SH-SY5Y (cell line): ENCODE results near the gene PADI4.

Experiments
- GATA2 ChIP-seq: IDR thresholded peaks from 2 replicates; pipeline ENCODE4 v1.6.1; 2011; ENCODE audit warnings: mild to moderate bottlenecking, low read depth, low read length
- GATA3 ChIP-seq: IDR thresholded peaks from 2 replicates; pipeline ENCODE4 v1.6.1; 2011; ENCODE audit warnings: low read depth, mild to moderate bottlenecking, low read length, moderate library complexity

GRCh38 chr1:17272066-17272465, 35.9 kb upstream of the PADI4 start:
- TF ChIP-seq GATA2, result no peak
- TF ChIP-seq GATA3, result no peak
